GM18873 (cell line): ENCODE measurements around the gene FADS6.

Experiments
- ATAC-seq: cut with Tn5 transposase; IDR thresholded peaks from one replicate; pipeline ENCODE4 v1.9.1; 2021; ENCODE audit warnings: mild to moderate bottlenecking, moderate library complexity, moderate number of reproducible peaks; ENCODE audit not compliant: unreplicated experiment, low FRiP score

FADS6 gene

GRCh38 chr17:74892013-74892841 lies 1.2 kb downstream of the FADS6 start:
- no peak for ATAC-seq

GRCh38 chr17:74890554-74890953 lies 2.9 kb downstream of the FADS6 start:
- ATAC-seq = no peak

GRCh38 chr17:74888469-74888868 lies 5.0 kb downstream of the FADS6 start:
- ATAC-seq = no peak

GRCh38 chr17:74883241-74883745 lies 10.1 kb downstream of the FADS6 start:
- ATAC-seq = no peak

GRCh38 chr17:74882517-74883240 lies 10.8 kb downstream of the FADS6 start:
- ATAC-seq = no peak

- ATAC-seq = no peak
These were observed 12.4 kb downstream of the FADS6 start for GRCh38 chr17:74881073-74881472.

- no peak for ATAC-seq
These were observed 14.1 kb downstream of the FADS6 start for GRCh38 chr17:74879308-74879707.

GRCh38 chr17:74878658-74879057 lies 14.8 kb downstream of the FADS6 start:
- ATAC-seq = no peak

GRCh38 chr17:74877592-74878548 lies 15.6 kb downstream of the FADS6 start:
- no peak for ATAC-seq

- no peak for ATAC-seq
These were observed 17.3 kb downstream of the FADS6 start for GRCh38 chr17:74875977-74876593.

GRCh38 chr17:74875155-74875976 lies 18.1 kb downstream of the FADS6 start:
- no peak for ATAC-seq

GRCh38 chr17:74874615-74875037 lies 18.8 kb downstream of the FADS6 start:
- no peak for ATAC-seq

GRCh38 chr17:74873874-74874614 lies 19.4 kb downstream of the FADS6 start:
- no peak for ATAC-seq

GRCh38 chr17:74873037-74873873 lies 20.2 kb downstream of the FADS6 start:
- ATAC-seq = peak; percentile 90

GRCh38 chr17:74872313-74873036 lies 21.0 kb downstream of the FADS6 start, which contains the start of gene FDXR:
TSS of gene FDXR (minus strand) at chr17:74872994. CDS start at chr17:74872944, 50 bp downstream.
- ATAC-seq = peak; percentile 18

GRCh38 chr17:74871356-74872076 lies 21.9 kb downstream of the FADS6 start:
- ATAC-seq = no peak
